Psoas muscle (tissue), 8 donors: ENCODE results near the gene ATP6AP2. TPM values are rescaled to one million over a fixed set of nuclear protein-coding genes. Genes with fewer than 3 reads are reported as not detected.

ENCODE experiments used
- ATAC-seq, 4 donors: fragments of 200-7000 bp; cut with Tn5 transposase; one replicate each; pipeline ENCODE4 v1.9.1; 2020; ENCODE audit warnings: moderate library complexity in 3 of 4, mild to moderate bottlenecking in 2 of 4
- DNase-seq, 2 donors: peaks; one replicate each; pipeline ENCODE4 v3.0.0-alpha.2; 2020
- H3K27ac ChIP-seq: fragments of 200-600 bp; one replicate; pipeline ENCODE4 v1.8.0; 2022
- H3K27me3 ChIP-seq, 3 donors: fragments of 200-600 bp in 1 of 3; one replicate each; pipeline versions ENCODE4 v1.6.1 to v1.8.0; 2013 to 2022; ENCODE audit warnings: low read length in 2 of 3, mild to moderate bottlenecking in 2 of 3, moderate library complexity in 1 of 3; ENCODE audit not compliant: insufficient read depth in 3 of 3
- H3K36me3 ChIP-seq, 2 donors: fragments of 200-600 bp in 1 of 2; one replicate each; pipeline versions ENCODE4 v1.6.1 to v1.8.0; 2013 to 2022; ENCODE audit warnings: low read depth in 1 of 2, mild to moderate bottlenecking in 1 of 2, moderate library complexity in 1 of 2; ENCODE audit not compliant: insufficient read depth in 1 of 2
- H3K4me1 ChIP-seq: fragments of 200-600 bp; one replicate; pipeline ENCODE4 v1.8.0; 2022
- H3K4me3 ChIP-seq: fragments of 200-600 bp; one replicate; pipeline ENCODE4 v1.8.0; 2022; ENCODE audit warnings: mild to moderate bottlenecking
- H3K9me3 ChIP-seq: fragments of 200-600 bp; one replicate; pipeline ENCODE4 v1.8.0; 2022
- WGBS, 3 donors: extraction: QIAGEN DNeasy Blood & Tissue Kit; methylation state at CpG; one replicate each; pipeline versions ENCODE4 v1.1.6 to v1.1.7; 2013; 5-methylcytosine and 5-hydroxymethylcytosine counted together
- intact Hi-C, 2 donors: fragments of 100-400 bp; cut with DNase I; formaldehyde crosslinking; loops; one replicate each; pipeline versions ENCODE4 v1.11.0 to v1.14.2; 2022
- polyA plus RNA-seq, 3 donors: library from polyadenylated mRNA; stranded (reverse); fragments of 200-250 nt; gene quantifications; one replicate each; pipeline ENCODE4 v1.2.3, GENCODE V29; 2013
- total RNA-seq, 4 donors: library from RNA; stranded (reverse); fragmentation: NEBNext Ultra II Directional in 2 of 4; extraction: Animal tissue kit (Norgen Biotek cat#: 25700) in 2 of 4; gene quantifications; one replicate each; pipeline versions ENCODE4 v1.2.1 to v1.2.4, GENCODE V29; 2021 to 2023
- TF ChIP-seq, protein P1 (sequence below): fragments of 200-600 bp; IDR thresholded peaks from one replicate; pipeline ENCODE4 v1.8.0; 2022; ENCODE audit warnings: antibody characterized with exemption
- donor health status: healthy with polysubstance abuse.
- donor health status: DM: no; HTN: no; CAD: no; lungs with moderate emphysema.
- donor health status: Bipolar disorder and iron deficiency.
- donor health status: healthy.
- donor health status: DM: yes; HTN: yes; CAD: no.
- donor health status: DM: no; HTN: no; CAD: no.
- donor health status: DM: no; HTN: no; CAD: no.
- donor health status: DM: yes; HTN: yes; CAD: no.

Gene ATP6AP2
- total and polyA plus RNA-seq, 7 donors, result 17.5 to 29.2 (median 24.7) TPM

DNA sequence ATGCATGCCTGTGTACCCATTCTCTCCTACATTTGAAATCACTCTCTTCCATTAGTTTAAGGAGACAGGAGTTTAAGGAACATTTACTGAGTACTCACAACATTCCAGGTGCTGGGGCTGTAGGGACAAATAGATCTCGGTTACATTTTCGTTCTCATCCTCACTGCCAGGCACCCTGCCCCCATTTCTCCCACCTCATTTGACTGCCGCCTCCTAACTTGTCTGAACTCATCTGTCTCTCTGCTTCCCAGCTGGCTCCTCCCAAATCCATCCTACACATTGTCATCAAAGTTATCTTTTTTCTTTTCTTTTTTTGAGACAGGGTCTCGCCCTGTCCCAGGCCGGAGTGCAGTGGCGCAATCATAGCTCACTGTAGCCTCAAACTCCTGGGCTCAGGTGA lies 22.7 kb downstream of the ATP6AP2 start:
- Histone ChIP-seq H3K4me1 (no peaks in the 10 kb centered on the region), H3K36me3 (peaks cover 0 to 53% of the 10 kb centered on the region in 2 donors), H3K4me3 (no peak overlapping the region), H3K27me3 (peaks cover 0 to 24% (median 0%) of the 10 kb centered on the region in 3 donors), H3K27ac (no peak overlapping the region), H3K9me3 (no peaks in the 10 kb centered on the region)
- ATAC-seq, result no peak
- intact Hi-C loops, result no loop called here
- TF ChIP-seq, protein P1, sequence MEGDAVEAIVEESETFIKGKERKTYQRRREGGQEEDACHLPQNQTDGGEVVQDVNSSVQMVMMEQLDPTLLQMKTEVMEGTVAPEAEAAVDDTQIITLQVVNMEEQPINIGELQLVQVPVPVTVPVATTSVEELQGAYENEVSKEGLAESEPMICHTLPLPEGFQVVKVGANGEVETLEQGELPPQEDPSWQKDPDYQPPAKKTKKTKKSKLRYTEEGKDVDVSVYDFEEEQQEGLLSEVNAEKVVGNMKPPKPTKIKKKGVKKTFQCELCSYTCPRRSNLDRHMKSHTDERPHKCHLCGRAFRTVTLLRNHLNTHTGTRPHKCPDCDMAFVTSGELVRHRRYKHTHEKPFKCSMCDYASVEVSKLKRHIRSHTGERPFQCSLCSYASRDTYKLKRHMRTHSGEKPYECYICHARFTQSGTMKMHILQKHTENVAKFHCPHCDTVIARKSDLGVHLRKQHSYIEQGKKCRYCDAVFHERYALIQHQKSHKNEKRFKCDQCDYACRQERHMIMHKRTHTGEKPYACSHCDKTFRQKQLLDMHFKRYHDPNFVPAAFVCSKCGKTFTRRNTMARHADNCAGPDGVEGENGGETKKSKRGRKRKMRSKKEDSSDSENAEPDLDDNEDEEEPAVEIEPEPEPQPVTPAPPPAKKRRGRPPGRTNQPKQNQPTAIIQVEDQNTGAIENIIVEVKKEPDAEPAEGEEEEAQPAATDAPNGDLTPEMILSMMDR, result no peak
- 84 to 96% (median 94%) methylated on average over 6 of the region's 6 CpGs for WGBS, 3 donors
- DNase-seq, result no peak

DNA sequence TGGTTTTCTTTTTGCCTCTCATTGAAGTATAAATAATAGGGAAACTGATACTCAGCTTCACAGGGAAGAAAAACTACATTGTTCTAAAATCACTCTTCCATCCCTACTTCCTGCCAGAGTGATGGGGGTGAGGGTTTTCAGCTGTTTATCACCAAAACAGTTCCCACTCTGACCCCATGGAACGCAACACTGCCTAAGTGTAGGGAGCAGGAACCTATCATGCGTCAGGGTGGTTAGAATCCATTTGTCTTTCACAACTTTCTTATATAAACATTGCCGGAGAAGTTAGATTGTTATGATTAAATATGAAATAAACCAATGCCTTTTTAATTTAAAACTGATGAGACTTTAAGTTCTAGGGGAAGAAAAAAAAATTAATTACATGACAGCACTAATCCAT lies 26.6 kb downstream of the ATP6AP2 start:
- no peak for DNase-seq
- no peaks in the 10 kb centered on the region for H3K9me3 ChIP-seq
- WGBS, 3 donors, result 86 to 94% (median 94%) methylated on average over 3 of the region's 3 CpGs
- ATAC-seq, result no peak
- TF ChIP-seq, protein P1, result no peak
- H3K27me3 ChIP-seq, result peaks cover 0 to 24% (median 0%) of the 10 kb centered on the region in 3 donors
- no peak overlapping the region for H3K4me3 ChIP-seq
- no peaks in the 10 kb centered on the region for H3K4me1 ChIP-seq
- H3K27ac ChIP-seq, result no peak overlapping the region
- peaks cover 0 to 16% of the 10 kb centered on the region in 2 donors for H3K36me3 ChIP-seq
- intact Hi-C loops, result no loop called here

DNA sequence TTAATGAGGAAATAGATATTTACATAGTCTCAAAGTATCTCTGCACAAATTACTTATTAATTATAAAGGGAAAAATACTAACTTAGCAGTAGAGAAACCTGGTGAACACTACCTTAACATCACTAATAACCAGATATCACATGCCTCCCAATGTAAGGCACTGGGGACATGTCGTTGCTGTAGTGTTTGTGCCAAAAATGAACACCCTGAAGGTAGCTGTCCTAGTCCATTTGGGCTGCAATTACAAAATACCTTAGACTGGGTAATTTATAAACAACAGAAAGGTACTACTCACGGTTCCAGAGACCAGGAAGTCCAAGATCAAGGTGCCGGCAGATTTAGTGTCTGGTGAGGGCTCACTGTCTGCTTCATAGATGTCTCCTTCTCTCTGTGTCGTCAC lies 31.7 kb downstream of the ATP6AP2 start:
- 57 to 61% (median 59%) methylated on average over 4 of the region's 4 CpGs for WGBS, 3 donors
- no peaks in the 10 kb centered on the region for H3K36me3 ChIP-seq
- no peak overlapping the region for H3K4me3 ChIP-seq
- H3K27me3 ChIP-seq, result peaks cover 0 to 23% (median 0%) of the 10 kb centered on the region in 3 donors
- no peaks in the 10 kb centered on the region for H3K9me3 ChIP-seq
- H3K4me1 ChIP-seq, result no peaks in the 10 kb centered on the region
- TF ChIP-seq, protein P1, result no peak
- DNase-seq (no peak), ATAC-seq (no peak)
- H3K27ac ChIP-seq, result no peak overlapping the region
- intact Hi-C loops, result no loop called here

DNA sequence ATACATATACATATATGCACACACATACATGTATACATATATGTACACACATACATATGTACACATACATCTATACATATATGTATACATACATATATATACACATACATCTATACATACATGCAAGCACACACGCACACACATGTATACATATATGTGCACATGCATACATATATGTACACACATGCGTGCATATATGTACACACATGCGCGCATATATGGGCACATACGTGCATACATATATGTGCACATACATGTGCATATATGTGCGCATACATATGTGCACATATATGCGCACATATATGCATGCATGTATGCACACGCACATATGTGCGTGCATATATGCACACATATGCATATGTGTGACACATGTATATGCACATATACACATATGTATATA lies 35.2 kb downstream of the ATP6AP2 start:
- Histone ChIP-seq H3K4me1 (no peaks in the 10 kb centered on the region), H3K9me3 (no peaks in the 10 kb centered on the region), H3K27me3 (peaks cover 0 to 20% (median 0%) of the 10 kb centered on the region in 3 donors), H3K36me3 (no peaks in the 10 kb centered on the region), H3K27ac (no peak overlapping the region), H3K4me3 (no peak overlapping the region)
- no peak for DNase-seq
- intact Hi-C loops, result no loop called here
- ATAC-seq, result no peak
- TF ChIP-seq, protein P1, result no peak
- 76 to 84% (median 83%) methylated on average over 9 of the region's 9 CpGs for WGBS, 3 donors

DNA sequence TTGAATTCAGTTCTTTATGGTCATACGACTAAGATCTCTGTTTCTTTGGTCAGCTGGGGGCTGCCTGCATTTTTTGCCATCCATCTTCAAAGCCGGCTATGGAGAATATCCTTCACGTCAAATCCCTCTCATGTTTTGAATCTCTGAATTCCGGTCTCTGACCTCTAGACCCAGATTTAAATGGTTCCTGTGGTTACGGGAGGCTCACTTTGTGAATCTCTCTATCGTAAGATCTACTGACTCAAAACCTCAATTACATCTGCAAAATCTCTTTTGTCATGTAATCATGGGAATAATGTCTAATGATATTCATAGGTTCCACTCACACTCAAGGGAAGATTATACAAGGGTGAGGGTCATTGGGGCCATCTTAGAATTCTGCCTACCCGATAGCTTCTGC lies 36.8 kb downstream of the ATP6AP2 start:
- no peaks in the 10 kb centered on the region for H3K4me1 ChIP-seq
- no peak for ATAC-seq
- no peaks in the 10 kb centered on the region for H3K9me3 ChIP-seq
- H3K36me3 ChIP-seq, result no peaks in the 10 kb centered on the region
- H3K4me3 ChIP-seq, result no peak overlapping the region
- no peak overlapping the region for H3K27ac ChIP-seq
- peaks cover 0 to 24% (median 0%) of the 10 kb centered on the region in 3 donors for H3K27me3 ChIP-seq
- intact Hi-C loops, result no loop called here
- DNase-seq, result no peak
- TF ChIP-seq, protein P1, result no peak
- WGBS, 3 donors, result 82 to 88% (median 87%) methylated on average over 7 of the region's 7 CpGs
